Skeletal muscle tissue (tissue), 4 donors: ENCODE measurements around the gene GTSE1. TPM values are rescaled to one million over a fixed set of nuclear protein-coding genes. Genes with fewer than 3 reads are reported as not detected.

ENCODE experiments used
- H3K27ac ChIP-seq: one replicate; pipeline ENCODE4 v1.7.0; 2013; ENCODE audit warnings: mild to moderate bottlenecking, low read depth, low read length, inconsistent platforms
- H3K27me3 ChIP-seq, 3 donors: one replicate each; pipeline ENCODE4 v1.7.0; 2013; ENCODE audit warnings: low read length in 3 of 3; ENCODE audit not compliant: control insufficient read depth in 3 of 3, insufficient read depth in 3 of 3
- H3K36me3 ChIP-seq, 3 donors: one replicate each; pipeline ENCODE4 v1.7.0; 2013; ENCODE audit warnings: low read length in 3 of 3; ENCODE audit not compliant: control insufficient read depth in 3 of 3, insufficient read depth in 3 of 3
- H3K4me1 ChIP-seq, 3 donors: one replicate each; pipeline ENCODE4 v1.7.0; 2013; ENCODE audit warnings: low read length in 3 of 3, mild to moderate bottlenecking in 3 of 3; ENCODE audit not compliant: control insufficient read depth in 3 of 3, insufficient read depth in 3 of 3
- H3K4me3 ChIP-seq, 3 donors: one replicate each; pipeline ENCODE4 v1.7.0; 2013; ENCODE audit warnings: low read length in 3 of 3
- H3K9ac ChIP-seq, 3 donors: one replicate each; pipeline ENCODE4 v1.7.0; 2013; ENCODE audit warnings: low read length in 3 of 3, mild to moderate bottlenecking in 3 of 3, moderate library complexity in 2 of 3, low read depth in 1 of 3
- H3K9me3 ChIP-seq, 3 donors: one replicate each; pipeline ENCODE4 v1.7.0; 2013; ENCODE audit warnings: low read length in 3 of 3; ENCODE audit not compliant: control insufficient read depth in 3 of 3
- total RNA-seq: library from RNA; depleted of rRNA; stranded (reverse); fragments of >200 nt; gene quantifications from one replicate; pipeline ENCODE4 v1.2.3, GENCODE V29; 2014
- donor health status: Osteomylitis.

GTSE1 gene
- total RNA-seq, 1 donor from 2014 or later: 3.1 TPM

DNA sequence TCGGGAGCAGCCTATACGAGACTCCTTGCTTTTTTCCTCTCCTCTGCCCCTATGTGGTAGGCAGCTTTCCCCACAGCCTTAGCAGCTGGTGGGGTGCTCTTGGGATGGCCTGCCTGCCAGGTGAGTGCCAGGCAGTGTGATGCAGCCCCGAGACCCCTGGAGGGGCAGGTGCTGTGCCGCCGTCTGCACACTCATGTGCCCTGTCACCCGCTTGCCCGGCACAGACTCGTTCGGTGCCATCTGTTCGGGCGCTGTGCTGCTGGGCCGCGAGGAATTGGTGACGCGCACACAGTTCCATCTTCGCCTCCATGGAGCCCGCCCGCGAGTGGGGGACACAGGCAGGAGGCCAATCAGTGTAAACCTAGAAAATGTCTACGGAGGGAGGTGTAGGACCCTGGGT lies 54.0 kb downstream of the GTSE1 start:
- H3K27me3 ChIP-seq: no peaks in the 10 kb centered on the region
- no peak overlapping the region for H3K27ac ChIP-seq
- no peaks in the 10 kb centered on the region for H3K9me3 ChIP-seq
- H3K9ac ChIP-seq: peak overlapping the region in 1 of 3 donors; percentile 16
- H3K4me1 ChIP-seq: peaks cover 21 to 38% (median 33%) of the 10 kb centered on the region in 3 donors
- H3K4me3 ChIP-seq: no peak overlapping the region
- H3K36me3 ChIP-seq: peaks cover 74 to 78% (median 75%) of the 10 kb centered on the region in 3 donors

DNA sequence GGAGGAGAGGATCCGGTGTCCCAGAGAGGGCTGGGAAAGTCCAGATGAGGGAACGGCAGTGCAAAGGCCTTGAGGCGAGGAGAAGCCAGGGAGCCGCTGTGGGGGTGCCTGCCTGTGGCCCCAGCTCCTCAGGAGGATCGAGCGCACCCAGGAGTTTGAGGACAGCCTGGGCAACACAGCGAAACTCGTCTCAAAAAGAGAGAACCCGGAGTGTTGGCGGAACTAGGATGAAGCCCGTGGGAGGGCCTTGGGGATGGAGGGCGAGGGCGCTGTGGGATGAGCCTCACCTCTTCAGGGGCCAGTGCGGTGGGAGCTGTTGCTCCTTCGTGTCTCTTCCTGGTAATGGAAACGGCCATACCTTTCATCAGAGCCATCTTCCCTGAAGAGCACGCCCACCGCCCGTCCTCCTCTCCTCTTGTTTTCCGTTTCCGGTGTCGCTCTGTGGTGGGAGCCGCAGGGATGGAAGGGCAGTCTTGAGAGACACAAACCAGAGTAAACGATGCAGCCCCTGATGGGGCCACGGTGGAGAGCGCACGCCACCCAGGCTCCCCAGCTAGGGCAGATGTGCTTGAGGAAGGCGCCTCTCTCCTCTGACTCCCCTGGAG lies 54.6 kb downstream of the GTSE1 start:
- Histone ChIP-seq H3K9ac (peak overlapping the region in 1 of 3 donors; percentile 16), H3K27ac (no peak overlapping the region), H3K9me3 (no peaks in the 10 kb centered on the region), H3K4me3 (no peak overlapping the region), H3K4me1 (peaks cover 21 to 37% (median 35%) of the 10 kb centered on the region in 3 donors), H3K27me3 (no peaks in the 10 kb centered on the region), H3K36me3 (peaks cover 72 to 81% (median 75%) of the 10 kb centered on the region in 3 donors)

DNA sequence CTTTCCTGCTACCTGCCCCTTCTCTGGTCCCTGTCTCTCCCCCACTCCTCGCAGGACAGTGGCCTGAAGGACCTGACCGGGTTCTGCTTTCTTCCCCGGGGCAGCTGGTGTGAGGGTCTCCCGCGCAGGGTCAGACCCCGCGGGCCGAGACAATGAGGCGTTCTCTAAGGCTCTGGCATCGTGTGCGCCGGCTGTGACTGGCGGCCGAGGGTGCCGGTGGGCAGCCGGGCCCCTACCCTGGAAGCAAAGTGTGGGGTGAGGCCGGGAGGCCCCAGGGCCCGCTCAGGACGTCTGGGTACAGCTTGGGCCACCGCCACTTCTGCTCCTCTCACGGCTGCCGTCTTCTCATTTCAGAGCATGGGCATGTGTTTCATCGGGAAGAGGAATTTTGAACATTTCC lies 55.1 kb downstream of the GTSE1 start:
- H3K36me3 ChIP-seq: peaks cover 68 to 82% (median 73%) of the 10 kb centered on the region in 3 donors

GRCh38 chr22:46352276-46352675 lies 55.6 kb downstream of the GTSE1 start:
- no peak overlapping the region for H3K27ac ChIP-seq
- peaks cover 69 to 85% (median 75%) of the 10 kb centered on the region in 3 donors for H3K36me3 ChIP-seq
- peaks cover 14 to 30% (median 26%) of the 10 kb centered on the region in 3 donors for H3K4me1 ChIP-seq
- H3K4me3 ChIP-seq: no peak overlapping the region
- H3K9ac ChIP-seq: no peak overlapping the region
- no peaks in the 10 kb centered on the region for H3K27me3 ChIP-seq
- no peaks in the 10 kb centered on the region for H3K9me3 ChIP-seq

More for the DNA sequence above, 55.1 kb downstream of the GTSE1 start:
- no peak overlapping the region for H3K9ac ChIP-seq
- H3K4me1 ChIP-seq: peaks cover 17 to 33% (median 30%) of the 10 kb centered on the region in 3 donors
- H3K9me3 ChIP-seq: no peaks in the 10 kb centered on the region
- no peak overlapping the region for H3K4me3 ChIP-seq
- no peak overlapping the region for H3K27ac ChIP-seq
- H3K27me3 ChIP-seq: no peaks in the 10 kb centered on the region

DNA sequence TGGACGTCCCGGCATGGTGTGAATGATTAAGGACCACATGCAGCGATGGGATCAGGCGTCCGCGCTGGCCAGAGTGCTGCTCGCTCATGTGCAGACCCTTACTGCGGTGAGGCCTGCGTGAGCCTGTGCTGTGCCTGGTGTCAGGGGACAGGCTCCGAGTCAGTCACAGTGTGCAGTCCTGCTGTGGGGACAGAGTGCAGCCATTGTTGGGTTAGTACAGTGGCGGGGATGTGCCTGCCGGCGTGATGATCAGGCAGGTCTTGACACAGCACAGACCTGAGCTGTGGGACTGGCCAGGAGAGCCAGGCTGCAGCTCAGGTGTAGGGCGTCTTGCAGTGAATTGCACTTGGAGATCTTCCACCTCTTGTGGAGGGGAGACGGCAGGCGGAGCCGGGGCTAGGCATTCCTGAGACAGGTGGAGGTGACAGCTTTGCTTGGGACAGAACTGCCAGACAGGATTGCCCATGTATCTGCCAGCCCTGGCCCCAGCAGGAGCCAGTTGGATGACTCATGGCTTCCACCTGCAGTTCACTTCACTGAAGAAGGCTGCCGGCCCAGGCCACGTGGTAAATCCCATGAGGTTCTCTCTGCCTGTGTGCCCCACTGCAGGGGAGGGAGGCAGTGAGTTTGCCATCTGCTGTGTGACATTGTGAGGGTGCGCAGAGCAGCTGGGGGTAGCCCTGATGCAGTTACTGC lies 56.2 kb downstream of the GTSE1 start:
- Histone ChIP-seq H3K36me3 (peaks cover 65 to 83% (median 73%) of the 10 kb centered on the region in 3 donors), H3K9me3 (no peaks in the 10 kb centered on the region), H3K4me1 (peaks cover 14 to 26% (median 21%) of the 10 kb centered on the region in 3 donors), H3K27me3 (no peaks in the 10 kb centered on the region), H3K27ac (peak overlapping the region; percentile 50), H3K9ac (peak overlapping the region in 1 of 3 donors; percentile 45), H3K4me3 (no peak overlapping the region)

- peaks cover 58 to 75% (median 68%) of the 10 kb centered on the region in 3 donors for H3K36me3 ChIP-seq
- H3K9me3 ChIP-seq: no peaks in the 10 kb centered on the region
- peaks cover 14 to 25% (median 16%) of the 10 kb centered on the region in 3 donors for H3K4me1 ChIP-seq
- peak overlapping the region; percentile 50 for H3K27ac ChIP-seq
- no peaks in the 10 kb centered on the region for H3K27me3 ChIP-seq
- H3K4me3 ChIP-seq: no peak overlapping the region
- H3K9ac ChIP-seq: peak overlapping the region in 1 of 3 donors; percentile 45
Observed at GRCh38 chr22:46353483-46354105, 56.9 kb downstream of the GTSE1 start.

- Histone ChIP-seq H3K4me1 (peaks cover 14 to 25% (median 16%) of the 10 kb centered on the region in 3 donors), H3K9me3 (no peaks in the 10 kb centered on the region), H3K4me3 (no peak overlapping the region), H3K36me3 (peaks cover 56 to 71% (median 65%) of the 10 kb centered on the region in 3 donors), H3K27ac (peak overlapping the region; percentile 50), H3K9ac (peak overlapping the region in 1 of 3 donors; percentile 45), H3K27me3 (no peaks in the 10 kb centered on the region)
Observed at GRCh38 chr22:46354176-46354992, 57.7 kb downstream of the GTSE1 start.

- H3K27ac ChIP-seq: no peak overlapping the region
- peaks cover 14 to 25% (median 16%) of the 10 kb centered on the region in 3 donors for H3K4me1 ChIP-seq
- no peak overlapping the region for H3K9ac ChIP-seq
Observed at GRCh38 chr22:46354993-46355305, 58.3 kb downstream of the GTSE1 start.

GRCh38 chr22:46355369-46355995 lies 58.8 kb downstream of the GTSE1 start:
- Histone ChIP-seq H3K4me1 (peaks cover 14 to 25% (median 16%) of the 10 kb centered on the region in 3 donors), H3K9ac (peak overlapping the region in 1 of 3 donors; percentile 16), H3K36me3 (peaks cover 48 to 62% (median 60%) of the 10 kb centered on the region in 3 donors), H3K9me3 (no peaks in the 10 kb centered on the region), H3K27ac (no peak overlapping the region), H3K4me3 (no peak overlapping the region), H3K27me3 (no peaks in the 10 kb centered on the region)

More at GRCh38 chr22:46354993-46355305, 58.3 kb downstream of the GTSE1 start:
- no peaks in the 10 kb centered on the region for H3K27me3 ChIP-seq
- peaks cover 52 to 65% (median 64%) of the 10 kb centered on the region in 3 donors for H3K36me3 ChIP-seq
- H3K4me3 ChIP-seq: no peak overlapping the region
- H3K9me3 ChIP-seq: no peaks in the 10 kb centered on the region
